HepG2 (cell line): ENCODE results near the gene PACS1. TPM values are rescaled to one million over a fixed set of nuclear protein-coding genes. Genes with fewer than 3 reads are reported as not detected.

Experiments used
- SIX4 ChIP-seq: sonication (generic); formaldehyde crosslinking; IDR thresholded peaks from 2 replicates; pipeline ENCODE4 v1.4.0; 2020; ENCODE audit warnings: missing genetic modification reagents
- TRIM24 ChIP-seq: sonication (generic); formaldehyde crosslinking; IDR thresholded peaks from 2 replicates; pipeline ENCODE4 v1.8.0; 2022; ENCODE audit warnings: mild to moderate bottlenecking, missing genetic modification reagents
- ZNF432 ChIP-seq: sonication (generic); formaldehyde crosslinking; IDR thresholded peaks from 2 replicates; pipeline ENCODE4 v1.5.0; 2020; ENCODE audit warnings: missing genetic modification reagents, mild to moderate bottlenecking, borderline replicate concordance
- ZNF496 ChIP-seq: sonication (generic); formaldehyde crosslinking; IDR thresholded peaks from 2 replicates; pipeline ENCODE4 v1.8.1; 2023; ENCODE audit warnings: mild to moderate bottlenecking, moderate library complexity, missing genetic modification reagents; ENCODE audit not compliant: insufficient replicate concordance
- ZNF737 ChIP-seq: sonication (generic); formaldehyde crosslinking; IDR thresholded peaks from 2 replicates; pipeline ENCODE4 v1.5.0; 2020; ENCODE audit warnings: missing genetic modification reagents, mild to moderate bottlenecking, borderline replicate concordance
- polyA plus RNA-seq, 8 experiments: library from polyadenylated mRNA; depleted of rRNA in 3 of 8; stranded (reverse) in 7 of 8; unstranded in 1 of 8; fragments of >200 nt; fragmentation: Illumina TruSeq in 4 of 8; extraction: Trizol in 4 of 8; gene quantifications; 2 replicates each; pipeline versions ENCODE4 v1.2.1 to v1.2.3, GENCODE V29; 2011 to 2016; ENCODE audit warnings: low read depth in 4 of 8, missing spikeins in 1 of 8, mixed read lengths in 1 of 8; ENCODE audit not compliant: insufficient read depth in 1 of 8
- total RNA-seq, 5 experiments: library from RNA; depleted of rRNA; stranded (reverse); fragments of >200 nt; fragmentation: Illumina TruSeq; extraction: Trizol; gene quantifications; 2 replicates each; pipeline ENCODE4 v1.2.3, GENCODE V29; 2016; ENCODE audit warnings: low read depth in 1 of 5
- TF ChIP-seq, protein P1 (sequence below): sonication (generic); formaldehyde crosslinking; IDR thresholded peaks from 2 replicates; pipeline ENCODE4 v1.5.1; 2020; ENCODE audit warnings: mild to moderate bottlenecking, missing genetic modification reagents, moderate library complexity
- TF ChIP-seq, protein P2 (sequence below): sonication (generic); formaldehyde crosslinking; IDR thresholded peaks from 2 replicates; pipeline ENCODE4 v1.8.1; 2023; ENCODE audit warnings: mild to moderate bottlenecking, missing genetic modification reagents, borderline replicate concordance
- TF ChIP-seq, protein P3 (sequence below): sonication (generic); formaldehyde crosslinking; conservative IDR thresholded peaks from 2 replicates; pipeline ENCODE4 v1.4.0; 2020; ENCODE audit warnings: missing genetic modification reagents
- TF ChIP-seq, protein P4 (sequence below): sonication (generic); formaldehyde crosslinking; IDR thresholded peaks from 2 replicates; pipeline ENCODE4 v1.4.0; 2020; ENCODE audit warnings: mild to moderate bottlenecking, missing genetic modification reagents
- TF ChIP-seq, protein P5 (sequence below): sonication (generic); formaldehyde crosslinking; IDR thresholded peaks from 2 replicates; pipeline ENCODE4 v1.4.0; 2020; ENCODE audit warnings: missing genetic modification reagents
- TF ChIP-seq, protein P6 (sequence below), 2 experiments: IDR thresholded peaks; 2 replicates each; pipeline ENCODE4 v1.6.1; 2011 to 2012; ENCODE audit warnings: low read length in 2 of 2, borderline replicate concordance in 1 of 2, low read depth in 1 of 2, mild to moderate bottlenecking in 1 of 2, moderate library complexity in 1 of 2
- TF ChIP-seq, protein P7 (sequence below): sonication (generic); formaldehyde crosslinking; conservative IDR thresholded peaks from 2 replicates; pipeline ENCODE4 v1.8.0; 2022; ENCODE audit warnings: mild to moderate bottlenecking, moderate library complexity, missing genetic modification reagents

PACS1 gene
- total and polyA plus RNA-seq, 2 of the 13 experiments (the other 11 are each of a cell fraction or from before 2014, with no cell fraction given), result 7.6 to 8.6 TPM

DNA sequence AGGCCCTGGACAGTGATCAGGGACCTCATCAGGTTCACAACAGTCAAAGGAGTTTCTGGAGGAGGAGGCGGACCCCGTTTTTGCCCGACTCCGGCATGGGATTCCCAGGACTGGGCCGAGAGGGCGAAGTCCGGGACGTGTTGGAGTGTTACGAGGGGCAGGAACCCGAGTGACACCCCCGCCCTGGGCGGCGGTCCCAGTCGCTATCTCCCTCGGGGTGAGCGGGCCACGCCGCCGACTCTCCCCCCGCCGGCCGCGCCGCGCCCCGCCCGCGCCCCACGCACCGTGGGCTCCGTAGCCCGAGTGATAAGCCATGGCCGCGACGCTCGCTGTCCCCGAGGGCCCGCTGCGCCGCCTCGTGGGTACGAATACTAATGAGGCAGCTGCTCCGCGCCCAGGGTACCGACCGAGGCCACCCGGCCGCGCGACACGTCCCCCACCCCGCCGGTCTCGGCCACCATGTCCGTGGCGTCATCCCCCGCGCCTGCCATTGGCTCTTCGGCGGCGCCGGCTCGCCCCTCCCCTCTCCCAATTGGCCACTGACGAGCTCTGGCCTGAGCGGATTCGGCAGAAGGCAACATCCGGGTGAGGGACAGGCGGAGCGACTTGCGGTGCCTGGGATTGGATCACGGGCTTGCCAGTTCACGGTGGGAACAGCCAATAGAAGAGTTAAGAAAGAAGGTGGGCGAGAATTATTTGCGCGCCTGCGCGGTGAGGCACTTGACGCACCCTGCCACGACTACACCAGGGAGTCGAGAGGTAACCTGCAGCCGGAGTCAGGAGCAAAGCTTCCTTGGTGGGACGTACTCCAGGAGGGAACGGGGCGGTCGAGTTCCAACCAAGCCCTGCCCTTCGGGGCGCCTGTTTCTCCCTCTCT lies 218.8 kb downstream of the PACS1 start, which contains the start of gene YIF1A (continued):
- TF ChIP-seq, protein P1, sequence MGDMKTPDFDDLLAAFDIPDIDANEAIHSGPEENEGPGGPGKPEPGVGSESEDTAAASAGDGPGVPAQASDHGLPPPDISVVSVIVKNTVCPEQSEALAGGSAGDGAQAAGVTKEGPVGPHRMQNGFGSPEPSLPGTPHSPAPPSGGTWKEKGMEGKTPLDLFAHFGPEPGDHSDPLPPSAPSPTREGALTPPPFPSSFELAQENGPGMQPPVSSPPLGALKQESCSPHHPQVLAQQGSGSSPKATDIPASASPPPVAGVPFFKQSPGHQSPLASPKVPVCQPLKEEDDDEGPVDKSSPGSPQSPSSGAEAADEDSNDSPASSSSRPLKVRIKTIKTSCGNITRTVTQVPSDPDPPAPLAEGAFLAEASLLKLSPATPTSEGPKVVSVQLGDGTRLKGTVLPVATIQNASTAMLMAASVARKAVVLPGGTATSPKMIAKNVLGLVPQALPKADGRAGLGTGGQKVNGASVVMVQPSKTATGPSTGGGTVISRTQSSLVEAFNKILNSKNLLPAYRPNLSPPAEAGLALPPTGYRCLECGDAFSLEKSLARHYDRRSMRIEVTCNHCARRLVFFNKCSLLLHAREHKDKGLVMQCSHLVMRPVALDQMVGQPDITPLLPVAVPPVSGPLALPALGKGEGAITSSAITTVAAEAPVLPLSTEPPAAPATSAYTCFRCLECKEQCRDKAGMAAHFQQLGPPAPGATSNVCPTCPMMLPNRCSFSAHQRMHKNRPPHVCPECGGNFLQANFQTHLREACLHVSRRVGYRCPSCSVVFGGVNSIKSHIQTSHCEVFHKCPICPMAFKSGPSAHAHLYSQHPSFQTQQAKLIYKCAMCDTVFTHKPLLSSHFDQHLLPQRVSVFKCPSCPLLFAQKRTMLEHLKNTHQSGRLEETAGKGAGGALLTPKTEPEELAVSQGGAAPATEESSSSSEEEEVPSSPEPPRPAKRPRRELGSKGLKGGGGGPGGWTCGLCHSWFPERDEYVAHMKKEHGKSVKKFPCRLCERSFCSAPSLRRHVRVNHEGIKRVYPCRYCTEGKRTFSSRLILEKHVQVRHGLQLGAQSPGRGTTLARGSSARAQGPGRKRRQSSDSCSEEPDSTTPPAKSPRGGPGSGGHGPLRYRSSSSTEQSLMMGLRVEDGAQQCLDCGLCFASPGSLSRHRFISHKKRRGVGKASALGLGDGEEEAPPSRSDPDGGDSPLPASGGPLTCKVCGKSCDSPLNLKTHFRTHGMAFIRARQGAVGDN (CRISPR knock-in tag), result peak; percentile 62; the same call in 1 of the 2 replicates
- TF ChIP-seq, protein P2, sequence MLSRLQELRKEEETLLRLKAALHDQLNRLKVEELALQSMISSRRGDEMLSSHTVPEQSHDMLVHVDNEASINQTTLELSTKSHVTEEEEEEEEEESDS, result no peak; the same call in 1 of the 2 replicates
- no peak for TF ChIP-seq ZNF737
- no peak for TF ChIP-seq SIX4 (CRISPR knock-in tag)
- TF ChIP-seq, protein P3, sequence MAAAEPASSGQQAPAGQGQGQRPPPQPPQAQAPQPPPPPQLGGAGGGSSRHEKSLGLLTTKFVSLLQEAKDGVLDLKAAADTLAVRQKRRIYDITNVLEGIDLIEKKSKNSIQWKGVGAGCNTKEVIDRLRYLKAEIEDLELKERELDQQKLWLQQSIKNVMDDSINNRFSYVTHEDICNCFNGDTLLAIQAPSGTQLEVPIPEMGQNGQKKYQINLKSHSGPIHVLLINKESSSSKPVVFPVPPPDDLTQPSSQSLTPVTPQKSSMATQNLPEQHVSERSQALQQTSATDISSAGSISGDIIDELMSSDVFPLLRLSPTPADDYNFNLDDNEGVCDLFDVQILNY, result no peak
- TF ChIP-seq, protein P4, sequence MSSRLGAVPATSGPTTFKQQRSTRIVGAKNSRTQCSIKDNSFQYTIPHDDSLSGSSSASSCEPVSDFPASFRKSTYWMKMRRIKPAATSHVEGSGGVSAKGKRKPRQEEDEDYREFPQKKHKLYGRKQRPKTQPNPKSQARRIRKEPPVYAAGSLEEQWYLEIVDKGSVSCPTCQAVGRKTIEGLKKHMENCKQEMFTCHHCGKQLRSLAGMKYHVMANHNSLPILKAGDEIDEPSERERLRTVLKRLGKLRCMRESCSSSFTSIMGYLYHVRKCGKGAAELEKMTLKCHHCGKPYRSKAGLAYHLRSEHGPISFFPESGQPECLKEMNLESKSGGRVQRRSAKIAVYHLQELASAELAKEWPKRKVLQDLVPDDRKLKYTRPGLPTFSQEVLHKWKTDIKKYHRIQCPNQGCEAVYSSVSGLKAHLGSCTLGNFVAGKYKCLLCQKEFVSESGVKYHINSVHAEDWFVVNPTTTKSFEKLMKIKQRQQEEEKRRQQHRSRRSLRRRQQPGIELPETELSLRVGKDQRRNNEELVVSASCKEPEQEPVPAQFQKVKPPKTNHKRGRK (CRISPR knock-in tag), result no peak
- TF ChIP-seq ZNF496 (CRISPR knock-in tag), result no peak
- TF ChIP-seq TRIM24 (CRISPR knock-in tag), result no peak
- TF ChIP-seq, protein P5, sequence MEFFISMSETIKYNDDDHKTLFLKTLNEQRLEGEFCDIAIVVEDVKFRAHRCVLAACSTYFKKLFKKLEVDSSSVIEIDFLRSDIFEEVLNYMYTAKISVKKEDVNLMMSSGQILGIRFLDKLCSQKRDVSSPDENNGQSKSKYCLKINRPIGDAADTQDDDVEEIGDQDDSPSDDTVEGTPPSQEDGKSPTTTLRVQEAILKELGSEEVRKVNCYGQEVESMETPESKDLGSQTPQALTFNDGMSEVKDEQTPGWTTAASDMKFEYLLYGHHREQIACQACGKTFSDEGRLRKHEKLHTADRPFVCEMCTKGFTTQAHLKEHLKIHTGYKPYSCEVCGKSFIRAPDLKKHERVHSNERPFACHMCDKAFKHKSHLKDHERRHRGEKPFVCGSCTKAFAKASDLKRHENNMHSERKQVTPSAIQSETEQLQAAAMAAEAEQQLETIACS (CRISPR knock-in tag), result no peak
- no peak for TF ChIP-seq ZNF432 (CRISPR knock-in tag)
- TF ChIP-seq, protein P6, sequence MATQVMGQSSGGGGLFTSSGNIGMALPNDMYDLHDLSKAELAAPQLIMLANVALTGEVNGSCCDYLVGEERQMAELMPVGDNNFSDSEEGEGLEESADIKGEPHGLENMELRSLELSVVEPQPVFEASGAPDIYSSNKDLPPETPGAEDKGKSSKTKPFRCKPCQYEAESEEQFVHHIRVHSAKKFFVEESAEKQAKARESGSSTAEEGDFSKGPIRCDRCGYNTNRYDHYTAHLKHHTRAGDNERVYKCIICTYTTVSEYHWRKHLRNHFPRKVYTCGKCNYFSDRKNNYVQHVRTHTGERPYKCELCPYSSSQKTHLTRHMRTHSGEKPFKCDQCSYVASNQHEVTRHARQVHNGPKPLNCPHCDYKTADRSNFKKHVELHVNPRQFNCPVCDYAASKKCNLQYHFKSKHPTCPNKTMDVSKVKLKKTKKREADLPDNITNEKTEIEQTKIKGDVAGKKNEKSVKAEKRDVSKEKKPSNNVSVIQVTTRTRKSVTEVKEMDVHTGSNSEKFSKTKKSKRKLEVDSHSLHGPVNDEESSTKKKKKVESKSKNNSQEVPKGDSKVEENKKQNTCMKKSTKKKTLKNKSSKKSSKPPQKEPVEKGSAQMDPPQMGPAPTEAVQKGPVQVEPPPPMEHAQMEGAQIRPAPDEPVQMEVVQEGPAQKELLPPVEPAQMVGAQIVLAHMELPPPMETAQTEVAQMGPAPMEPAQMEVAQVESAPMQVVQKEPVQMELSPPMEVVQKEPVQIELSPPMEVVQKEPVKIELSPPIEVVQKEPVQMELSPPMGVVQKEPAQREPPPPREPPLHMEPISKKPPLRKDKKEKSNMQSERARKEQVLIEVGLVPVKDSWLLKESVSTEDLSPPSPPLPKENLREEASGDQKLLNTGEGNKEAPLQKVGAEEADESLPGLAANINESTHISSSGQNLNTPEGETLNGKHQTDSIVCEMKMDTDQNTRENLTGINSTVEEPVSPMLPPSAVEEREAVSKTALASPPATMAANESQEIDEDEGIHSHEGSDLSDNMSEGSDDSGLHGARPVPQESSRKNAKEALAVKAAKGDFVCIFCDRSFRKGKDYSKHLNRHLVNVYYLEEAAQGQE (IDR thresholded peaks at IDR 0.05; ENCODE audit: borderline replicate concordance in 1 of 2, low read depth in 1 of 2, low read length in 2 of 2), result peak in 1 of 2 experiments; percentile 47; a peak in 1 of 4 replicates
- TF ChIP-seq, protein P7, sequence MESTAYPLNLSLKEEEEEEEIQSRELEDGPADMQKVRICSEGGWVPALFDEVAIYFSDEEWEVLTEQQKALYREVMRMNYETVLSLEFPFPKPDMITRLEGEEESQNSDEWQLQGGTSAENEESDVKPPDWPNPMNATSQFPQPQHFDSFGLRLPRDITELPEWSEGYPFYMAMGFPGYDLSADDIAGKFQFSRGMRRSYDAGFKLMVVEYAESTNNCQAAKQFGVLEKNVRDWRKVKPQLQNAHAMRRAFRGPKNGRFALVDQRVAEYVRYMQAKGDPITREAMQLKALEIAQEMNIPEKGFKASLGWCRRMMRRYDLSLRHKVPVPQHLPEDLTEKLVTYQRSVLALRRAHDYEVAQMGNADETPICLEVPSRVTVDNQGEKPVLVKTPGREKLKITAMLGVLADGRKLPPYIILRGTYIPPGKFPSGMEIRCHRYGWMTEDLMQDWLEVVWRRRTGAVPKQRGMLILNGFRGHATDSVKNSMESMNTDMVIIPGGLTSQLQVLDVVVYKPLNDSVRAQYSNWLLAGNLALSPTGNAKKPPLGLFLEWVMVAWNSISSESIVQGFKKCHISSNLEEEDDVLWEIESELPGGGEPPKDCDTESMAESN, result no peak
